Prostate gland (tissue), 2 donors: ENCODE data around the gene LITAFD. TPM values are rescaled to one million over a fixed set of nuclear protein-coding genes. Genes with fewer than 3 reads are reported as not detected.

Experiments
- DNase-seq: peaks from one replicate; pipeline ENCODE4 v3.0.0-alpha.2; 2019; ENCODE audit warnings: low spot score
- H3K27ac ChIP-seq, 2 donors: fragments of 200-600 bp; sonication (generic); 2 replicates each; pipeline ENCODE4 v1.5.1; 2017 to 2019
- H3K27me3 ChIP-seq: fragments of 200-600 bp; sonication (generic); replicated peaks from 2 replicates; pipeline ENCODE4 v1.5.1; 2019; ENCODE audit not compliant: insufficient read depth
- H3K36me3 ChIP-seq, 2 donors: fragments of 200-600 bp; sonication (generic); 1 replicate in 1 of 2; 2 replicates in 1 of 2; pipeline versions ENCODE4 v1.5.1 to v1.8.1; 2017 to 2019
- H3K4me1 ChIP-seq: fragments of 200-600 bp; sonication (generic); replicated peaks from 2 replicates; pipeline ENCODE4 v1.5.1; 2019
- H3K4me3 ChIP-seq, 2 donors: fragments of 200-600 bp; sonication (generic); 2 replicates each; pipeline ENCODE4 v1.5.1; 2017 to 2019
- H3K9me3 ChIP-seq: fragments of 200-600 bp; sonication (generic); 2 replicates; pipeline ENCODE4 v1.5.1; 2017
- POLR2A ChIP-seq: fragments of 450-650 bp; IDR thresholded peaks from one replicate; pipeline ENCODE4 v1.6.1; 2016; ENCODE audit warnings: antibody characterized with exemption, mild to moderate bottlenecking
- POLR2AphosphoS5 ChIP-seq: sonication (generic); formaldehyde crosslinking; IDR thresholded peaks from one replicate; pipeline ENCODE4 v1.6.1; 2017; ENCODE audit warnings: antibody characterized with exemption
- WGBS: methylation state at CpG from one replicate; pipeline ENCODE4 v1.1.5; 2018; 5-methylcytosine and 5-hydroxymethylcytosine counted together
- intact Hi-C: fragments of 100-400 bp; cut with DNase I; formaldehyde crosslinking; loops from one replicate; pipeline ENCODE4 v1.14.2; 2022
- total RNA-seq, 2 donors: library from RNA; depleted of rRNA; stranded (reverse); fragments of >200 nt; gene quantifications; one replicate each; pipeline ENCODE4 v1.1.0, GENCODE V29; 2016
- TF ChIP-seq, protein P1 (sequence below), 4 experiments: fragments of 200-600 bp in 2 of 4; fragments of 450-650 bp in 2 of 4; sonication (generic) in 2 of 4; IDR thresholded peaks; 1 replicate in 3 of 4; 2 replicates in 1 of 4; pipeline ENCODE4 v1.5.1; 2016 to 2019; ENCODE audit warnings: antibody characterized with exemption in 4 of 4, mild to moderate bottlenecking in 2 of 4, moderate library complexity in 2 of 4

Gene LITAFD
- total RNA-seq, 2 donors from 2014 or later = 2.3 TPM; not detected in 1

GRCh38 chr16:8882725-8883377, 700 bp downstream of the LITAFD start:
- H3K36me3 ChIP-seq = no peaks in the 10 kb centered on the region
- no peaks in the 10 kb centered on the region for H3K4me1 ChIP-seq
- H3K27ac ChIP-seq = no peak overlapping the region
- H3K9me3 ChIP-seq = no peaks in the 10 kb centered on the region
- 88% methylated on average over 17 of the region's 17 CpGs for WGBS
- no peaks in the 10 kb centered on the region for H3K27me3 ChIP-seq
- intact Hi-C loops = no loop called here
- H3K4me3 ChIP-seq = no peak overlapping the region
- no peak for DNase-seq
- no peak for TF ChIP-seq POLR2AphosphoS5
- TF ChIP-seq, protein P1, sequence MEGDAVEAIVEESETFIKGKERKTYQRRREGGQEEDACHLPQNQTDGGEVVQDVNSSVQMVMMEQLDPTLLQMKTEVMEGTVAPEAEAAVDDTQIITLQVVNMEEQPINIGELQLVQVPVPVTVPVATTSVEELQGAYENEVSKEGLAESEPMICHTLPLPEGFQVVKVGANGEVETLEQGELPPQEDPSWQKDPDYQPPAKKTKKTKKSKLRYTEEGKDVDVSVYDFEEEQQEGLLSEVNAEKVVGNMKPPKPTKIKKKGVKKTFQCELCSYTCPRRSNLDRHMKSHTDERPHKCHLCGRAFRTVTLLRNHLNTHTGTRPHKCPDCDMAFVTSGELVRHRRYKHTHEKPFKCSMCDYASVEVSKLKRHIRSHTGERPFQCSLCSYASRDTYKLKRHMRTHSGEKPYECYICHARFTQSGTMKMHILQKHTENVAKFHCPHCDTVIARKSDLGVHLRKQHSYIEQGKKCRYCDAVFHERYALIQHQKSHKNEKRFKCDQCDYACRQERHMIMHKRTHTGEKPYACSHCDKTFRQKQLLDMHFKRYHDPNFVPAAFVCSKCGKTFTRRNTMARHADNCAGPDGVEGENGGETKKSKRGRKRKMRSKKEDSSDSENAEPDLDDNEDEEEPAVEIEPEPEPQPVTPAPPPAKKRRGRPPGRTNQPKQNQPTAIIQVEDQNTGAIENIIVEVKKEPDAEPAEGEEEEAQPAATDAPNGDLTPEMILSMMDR (IDR thresholded peaks at IDR 0.05) = no peak

GRCh38 chr16:8885674-8886592, 3.8 kb downstream of the LITAFD start:
- intact Hi-C loops = no loop called here
- WGBS = 14% methylated on average over 17 of the region's 20 CpGs
- Histone ChIP-seq H3K27ac (no peak overlapping the region), H3K27me3 (no peaks in the 10 kb centered on the region), H3K36me3 (no peaks in the 10 kb centered on the region), H3K9me3 (no peaks in the 10 kb centered on the region), H3K4me3 (no peak overlapping the region), H3K4me1 (no peaks in the 10 kb centered on the region)
- DNase-seq = no peak
- TF ChIP-seq, protein P1 (IDR thresholded peaks at IDR 0.05) = no peak
- TF ChIP-seq POLR2A (no peak), POLR2AphosphoS5 (no peak)

- Histone ChIP-seq H3K4me1 (no peaks in the 10 kb centered on the region), H3K27ac (no peak overlapping the region), H3K9me3 (no peaks in the 10 kb centered on the region), H3K36me3 (no peaks in the 10 kb centered on the region), H3K4me3 (no peak overlapping the region), H3K27me3 (no peaks in the 10 kb centered on the region)
- DNase-seq = no peak
- intact Hi-C loops = no loop called here
- no peak for TF ChIP-seq POLR2AphosphoS5
- TF ChIP-seq, protein P1 (IDR thresholded peaks at IDR 0.05) = no peak
- no peak for TF ChIP-seq POLR2A
- WGBS = 70% methylated on average over 19 of the region's 19 CpGs
Measured at GRCh38 chr16:8886593-8887430, 4.7 kb downstream of the LITAFD start.

GRCh38 chr16:8887431-8887765, 5.2 kb downstream of the LITAFD start:
- no peak for DNase-seq
- H3K27me3 ChIP-seq = no peaks in the 10 kb centered on the region
- intact Hi-C loops = no loop called here
- H3K36me3 ChIP-seq = no peaks in the 10 kb centered on the region
- WGBS = 85% methylated on average over 6 of the region's 6 CpGs
- no peak for TF ChIP-seq POLR2A
- TF ChIP-seq, protein P1 (IDR thresholded peaks at IDR 0.05) = no peak
- TF ChIP-seq POLR2AphosphoS5 = no peak
- H3K4me3 ChIP-seq = no peak overlapping the region
- H3K27ac ChIP-seq = no peak overlapping the region
- H3K9me3 ChIP-seq = no peaks in the 10 kb centered on the region
- no peaks in the 10 kb centered on the region for H3K4me1 ChIP-seq
